Ishikawa (cell line): Measurements from ENCODE around the gene USP50.

Experiments
- CEBPB ChIP-seq: IDR thresholded peaks from 2 replicates; pipeline ENCODE4 v1.6.1; 2012
- CREB1 ChIP-seq: IDR thresholded peaks from 2 replicates; pipeline ENCODE4 v1.6.1; 2012; ENCODE audit warnings: low read depth
- EP300 ChIP-seq: IDR thresholded peaks from 2 replicates; pipeline ENCODE4 v1.6.1; 2012; ENCODE audit warnings: borderline replicate concordance
- FOXM1 ChIP-seq: IDR thresholded peaks from 2 replicates; pipeline ENCODE4 v1.6.1; 2012; ENCODE audit warnings: low read depth, borderline replicate concordance
- MAX ChIP-seq: IDR thresholded peaks from 2 replicates; pipeline ENCODE4 v1.6.1; 2012
- REST ChIP-seq: IDR thresholded peaks from 2 replicates; pipeline ENCODE4 v1.6.1; 2012; ENCODE audit warnings: low read depth, mild to moderate bottlenecking
- TAF1 ChIP-seq: IDR thresholded peaks from 2 replicates; pipeline ENCODE4 v1.6.1; 2012; ENCODE audit warnings: low read depth, mild to moderate bottlenecking
- TCF12 ChIP-seq: IDR thresholded peaks from 2 replicates; pipeline ENCODE4 v1.6.1; 2012; ENCODE audit warnings: low read depth

GRCh38 chr15:50519740-50520425, 26.6 kb downstream of the USP50 start:
- TF ChIP-seq REST (no peak), TAF1 (no peak), TCF12 (no peak), CEBPB (no peak), MAX (no peak), CREB1 (no peak), FOXM1 (no peak), EP300 (no peak)
